HG03066 (cell line): Measurements from ENCODE around the gene ATP9B.

Source experiments
- ATAC-seq: cut with Tn5 transposase; IDR thresholded peaks from one replicate; pipeline ENCODE4 v1.9.1; 2021; ENCODE audit warnings: low read depth; ENCODE audit not compliant: unreplicated experiment

The ATP9B gene

GRCh38 chr18:79388043-79388442, 318.8 kb downstream of the ATP9B start:
- no peak for ATAC-seq

GRCh38 chr18:79389689-79390088, 320.5 kb downstream of the ATP9B start:
- no peak for ATAC-seq

- no peak for ATAC-seq
These were observed 323.0 kb downstream of the ATP9B start for GRCh38 chr18:79392226-79392625.

- no peak for ATAC-seq
These were observed 324.0 kb downstream of the ATP9B start for GRCh38 chr18:79393181-79393634.

GRCh38 chr18:79393635-79394533, 324.7 kb downstream of the ATP9B start:
- no peak for ATAC-seq

- no peak for ATAC-seq
These were observed 325.5 kb downstream of the ATP9B start for GRCh38 chr18:79394534-79395307.

GRCh38 chr18:79395308-79395640, 326.1 kb downstream of the ATP9B start:
- no peak for ATAC-seq

GRCh38 chr18:79395761-79396404, 326.7 kb downstream of the ATP9B start, which contains the start of gene NFATC1:
NFATC1 (plus strand) TSS chr18:79395930; CDS start chr18:79396225, 295 bp downstream.
- ATAC-seq = no peak

- ATAC-seq = no peak
These were observed 327.4 kb downstream of the ATP9B start for GRCh38 chr18:79396431-79397246.

- no peak for ATAC-seq
These were observed 328.1 kb downstream of the ATP9B start for GRCh38 chr18:79397247-79397829.

- no peak for ATAC-seq
These were observed 328.9 kb downstream of the ATP9B start for GRCh38 chr18:79397830-79398761.

- no peak for ATAC-seq
These were observed 330.3 kb downstream of the ATP9B start for GRCh38 chr18:79399275-79400081.

GRCh38 chr18:79400091-79400590, 330.9 kb downstream of the ATP9B start:
- no peak for ATAC-seq

- ATAC-seq = no peak
These were observed 331.6 kb downstream of the ATP9B start for GRCh38 chr18:79400591-79401381.

GRCh38 chr18:79401494-79402208, 332.5 kb downstream of the ATP9B start:
- no peak for ATAC-seq

GRCh38 chr18:79402209-79402576, 333.0 kb downstream of the ATP9B start:
- ATAC-seq = no peak
